Erythroblast (primary cell): ENCODE measurements around the gene CMC1.

ENCODE experiments used
- GATA1 ChIP-seq: IDR thresholded peaks from 2 replicates; pipeline ENCODE4 v1.6.1; 2011; ENCODE audit warnings: low read depth, mild to moderate bottlenecking, control low read depth, low read length, moderate library complexity
- POLR2A ChIP-seq: IDR thresholded peaks from 2 replicates; pipeline ENCODE4 v1.6.1; 2011; ENCODE audit warnings: mild to moderate bottlenecking, low read length

- no peak for TF ChIP-seq POLR2A
- TF ChIP-seq GATA1: no peak
Measured at GRCh38 chr3:28278918-28279317, 37.5 kb downstream of the CMC1 start.
